Loucy (cell line): ENCODE results near the gene ZNF768.

Experiments
- EZH2phosphoT487 ChIP-seq: fragments of 200-600 bp; IDR thresholded peaks from 2 replicates; pipeline ENCODE4 v1.6.1; 2018; ENCODE audit warnings: antibody characterized with exemption, mild to moderate bottlenecking, moderate library complexity, borderline replicate concordance
- TF ChIP-seq, protein P1 (sequence below): fragments of 200-600 bp; sonication (generic); conservative IDR thresholded peaks from 2 replicates; pipeline ENCODE4 v1.5.1; 2014; ENCODE audit warnings: mild to moderate bottlenecking, antibody characterized with exemption, low read length

DNA sequence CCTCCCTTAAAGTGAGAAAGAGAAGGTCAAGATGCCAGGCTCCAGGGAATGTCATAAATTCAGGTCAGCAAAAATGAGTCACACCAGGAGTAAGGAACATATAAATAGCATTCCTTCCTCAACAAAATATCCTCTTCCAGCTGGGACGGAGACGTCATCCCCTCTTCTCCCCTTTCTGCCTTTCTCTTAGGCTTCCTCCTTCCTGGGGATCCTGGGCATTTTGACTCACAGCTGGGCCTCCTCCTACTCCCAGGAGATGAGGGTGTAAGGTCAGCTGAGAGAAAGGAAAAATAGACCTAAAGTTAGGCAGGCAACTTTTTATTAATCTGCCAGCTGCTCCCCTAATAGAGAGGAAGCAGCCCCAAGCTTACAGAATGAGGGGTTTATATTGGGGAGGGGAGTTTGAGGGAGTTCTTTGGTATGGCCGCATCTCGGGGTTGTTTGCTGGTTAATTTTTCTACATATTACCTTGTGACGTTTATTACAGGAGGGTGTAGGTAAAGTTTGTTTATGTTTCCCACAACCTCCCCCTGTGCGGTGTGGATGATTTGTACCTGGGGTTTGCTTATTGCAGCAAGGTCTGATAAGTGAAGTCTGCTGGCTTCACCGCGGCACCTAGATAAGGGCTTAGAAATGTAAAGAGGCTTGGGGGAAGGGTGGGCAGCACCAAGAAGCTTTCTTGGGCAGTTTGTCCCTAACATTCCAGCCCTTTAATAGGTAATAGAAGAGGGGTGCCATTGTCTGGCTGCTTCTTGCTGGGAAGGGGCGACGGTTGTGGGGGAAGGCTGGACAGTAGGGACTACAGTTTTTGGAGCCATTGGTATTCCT is 15.3 kb upstream of the ZNF768 start:
- TF ChIP-seq, protein P1, sequence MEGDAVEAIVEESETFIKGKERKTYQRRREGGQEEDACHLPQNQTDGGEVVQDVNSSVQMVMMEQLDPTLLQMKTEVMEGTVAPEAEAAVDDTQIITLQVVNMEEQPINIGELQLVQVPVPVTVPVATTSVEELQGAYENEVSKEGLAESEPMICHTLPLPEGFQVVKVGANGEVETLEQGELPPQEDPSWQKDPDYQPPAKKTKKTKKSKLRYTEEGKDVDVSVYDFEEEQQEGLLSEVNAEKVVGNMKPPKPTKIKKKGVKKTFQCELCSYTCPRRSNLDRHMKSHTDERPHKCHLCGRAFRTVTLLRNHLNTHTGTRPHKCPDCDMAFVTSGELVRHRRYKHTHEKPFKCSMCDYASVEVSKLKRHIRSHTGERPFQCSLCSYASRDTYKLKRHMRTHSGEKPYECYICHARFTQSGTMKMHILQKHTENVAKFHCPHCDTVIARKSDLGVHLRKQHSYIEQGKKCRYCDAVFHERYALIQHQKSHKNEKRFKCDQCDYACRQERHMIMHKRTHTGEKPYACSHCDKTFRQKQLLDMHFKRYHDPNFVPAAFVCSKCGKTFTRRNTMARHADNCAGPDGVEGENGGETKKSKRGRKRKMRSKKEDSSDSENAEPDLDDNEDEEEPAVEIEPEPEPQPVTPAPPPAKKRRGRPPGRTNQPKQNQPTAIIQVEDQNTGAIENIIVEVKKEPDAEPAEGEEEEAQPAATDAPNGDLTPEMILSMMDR = no peak
- TF ChIP-seq EZH2phosphoT487 = no peak
